Astrocyte of the spinal cord (primary cell): ENCODE results near the gene CPEB4.

ENCODE experiments used
- DNase-seq: peaks from one replicate; pipeline ENCODE4 v3.0.0; 2011; ENCODE audit warnings: low read depth, low spot score
- H3K4me3 ChIP-seq: 2 replicates; pipeline ENCODE4 v1.5.1; 2011; ENCODE audit warnings: low read depth, mild to moderate bottlenecking, low read length, moderate library complexity
- in situ Hi-C: cut with HindIII; loops from 2 replicates; pipeline ENCODE4 v1.10.0; 2017; ENCODE audit warnings: low sequenced_read_pairs
- TF ChIP-seq, protein P1 (sequence below): IDR thresholded peaks from 2 replicates; pipeline ENCODE4 v1.5.1; 2012; ENCODE audit warnings: low read depth, mild to moderate bottlenecking, low read length, inconsistent platforms

Gene CPEB4

DNA sequence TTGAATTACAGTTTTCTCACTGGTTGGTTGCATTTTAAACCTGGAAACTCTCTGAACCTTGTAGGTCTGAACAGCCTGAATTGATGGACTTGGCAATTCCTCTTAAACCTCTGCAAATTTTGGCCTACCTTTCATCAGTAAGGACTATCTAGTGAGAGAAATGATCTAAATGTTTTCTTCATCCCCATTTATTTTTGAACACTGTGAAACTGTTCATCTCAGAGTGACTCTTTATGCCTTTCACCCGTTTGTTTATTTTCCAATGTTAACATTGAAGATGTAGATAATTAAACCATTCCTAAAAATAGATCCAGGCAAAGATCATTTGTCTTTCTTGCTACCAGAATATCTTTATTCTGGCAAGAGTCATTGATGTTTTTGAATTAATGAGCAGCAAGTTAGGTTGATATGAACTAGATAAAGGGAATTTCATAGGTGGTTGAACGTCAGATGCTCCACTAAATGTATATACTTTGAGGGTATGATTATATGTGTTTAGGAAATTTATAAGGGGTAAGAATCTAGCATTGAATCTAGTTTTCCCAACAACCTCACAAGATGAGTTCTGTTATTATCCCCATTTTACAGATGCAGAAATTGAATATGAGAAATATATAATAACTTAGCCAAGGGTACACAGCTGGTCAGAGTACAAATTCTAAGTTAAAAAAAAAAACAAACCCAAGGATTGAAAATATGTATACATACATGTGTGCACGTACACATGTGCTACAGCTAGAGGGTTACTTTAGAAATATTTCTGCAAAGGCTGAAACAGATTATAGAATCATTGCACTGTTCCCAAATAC lies 3.4 kb downstream of the CPEB4 start:
- H3K4me3 ChIP-seq: peak overlapping the region; percentile 93
- DNase-seq: no peak
- in situ Hi-C loops: no loop called here
- TF ChIP-seq, protein P1, sequence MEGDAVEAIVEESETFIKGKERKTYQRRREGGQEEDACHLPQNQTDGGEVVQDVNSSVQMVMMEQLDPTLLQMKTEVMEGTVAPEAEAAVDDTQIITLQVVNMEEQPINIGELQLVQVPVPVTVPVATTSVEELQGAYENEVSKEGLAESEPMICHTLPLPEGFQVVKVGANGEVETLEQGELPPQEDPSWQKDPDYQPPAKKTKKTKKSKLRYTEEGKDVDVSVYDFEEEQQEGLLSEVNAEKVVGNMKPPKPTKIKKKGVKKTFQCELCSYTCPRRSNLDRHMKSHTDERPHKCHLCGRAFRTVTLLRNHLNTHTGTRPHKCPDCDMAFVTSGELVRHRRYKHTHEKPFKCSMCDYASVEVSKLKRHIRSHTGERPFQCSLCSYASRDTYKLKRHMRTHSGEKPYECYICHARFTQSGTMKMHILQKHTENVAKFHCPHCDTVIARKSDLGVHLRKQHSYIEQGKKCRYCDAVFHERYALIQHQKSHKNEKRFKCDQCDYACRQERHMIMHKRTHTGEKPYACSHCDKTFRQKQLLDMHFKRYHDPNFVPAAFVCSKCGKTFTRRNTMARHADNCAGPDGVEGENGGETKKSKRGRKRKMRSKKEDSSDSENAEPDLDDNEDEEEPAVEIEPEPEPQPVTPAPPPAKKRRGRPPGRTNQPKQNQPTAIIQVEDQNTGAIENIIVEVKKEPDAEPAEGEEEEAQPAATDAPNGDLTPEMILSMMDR: no peak

DNA sequence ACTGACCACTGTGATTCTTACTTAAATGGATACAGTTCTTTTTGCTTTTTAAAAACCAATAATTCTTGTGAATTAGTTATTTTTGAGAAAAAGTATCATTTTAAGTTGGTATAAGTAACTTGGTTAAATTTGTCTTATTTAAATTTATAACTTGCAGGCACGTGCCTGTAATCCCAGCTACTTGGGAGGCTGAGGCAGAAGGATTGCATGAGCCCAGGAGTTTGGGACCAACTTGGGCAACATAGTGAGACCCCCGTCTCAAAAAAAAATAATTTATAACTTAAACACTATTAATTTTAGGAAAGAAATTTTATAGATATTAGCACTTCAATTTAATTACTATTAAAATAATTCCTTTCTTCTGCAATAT lies 5.0 kb downstream of the CPEB4 start:
- TF ChIP-seq, protein P1: no peak
- in situ Hi-C loops: no loop called here
- no peak overlapping the region for H3K4me3 ChIP-seq
- DNase-seq: no peak

DNA sequence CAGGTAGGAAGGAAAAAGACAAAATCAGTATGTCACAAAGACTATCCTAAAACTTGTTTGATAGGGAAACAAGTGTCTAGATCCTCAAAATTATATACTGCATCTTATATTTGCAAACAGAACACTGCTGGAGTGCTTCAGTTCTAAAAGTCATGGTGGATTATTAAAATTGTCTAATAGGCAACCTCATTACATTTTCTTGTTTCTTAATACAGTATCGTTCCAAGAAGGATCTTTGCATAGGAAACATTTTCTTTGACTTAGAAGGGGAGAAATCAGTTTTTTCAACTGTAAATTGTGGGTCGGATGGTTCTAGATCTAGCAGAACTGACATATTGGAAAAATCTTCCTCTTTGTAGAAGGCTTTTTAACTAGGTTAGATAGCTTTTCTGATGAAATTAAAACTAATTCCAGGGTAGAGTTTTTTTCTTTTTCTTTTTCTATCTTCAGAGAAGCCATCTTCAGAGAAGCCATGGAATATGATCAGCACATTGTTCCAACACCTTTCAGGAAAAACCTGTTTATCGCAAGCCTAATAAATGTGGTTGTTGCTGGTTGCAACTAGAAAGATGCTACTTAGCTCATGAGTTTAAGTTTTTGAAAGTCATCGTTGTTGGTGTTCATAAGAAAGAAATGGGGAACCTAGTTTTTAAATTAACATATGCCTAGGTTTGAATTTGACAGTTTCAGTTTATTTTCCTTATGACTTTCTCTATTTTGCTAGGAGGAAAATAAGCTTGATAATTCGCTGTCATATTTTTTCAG lies 7.4 kb downstream of the CPEB4 start:
- no peak overlapping the region for H3K4me3 ChIP-seq
- TF ChIP-seq, protein P1: no peak
- in situ Hi-C loops: no loop called here
- DNase-seq: no peak

DNA sequence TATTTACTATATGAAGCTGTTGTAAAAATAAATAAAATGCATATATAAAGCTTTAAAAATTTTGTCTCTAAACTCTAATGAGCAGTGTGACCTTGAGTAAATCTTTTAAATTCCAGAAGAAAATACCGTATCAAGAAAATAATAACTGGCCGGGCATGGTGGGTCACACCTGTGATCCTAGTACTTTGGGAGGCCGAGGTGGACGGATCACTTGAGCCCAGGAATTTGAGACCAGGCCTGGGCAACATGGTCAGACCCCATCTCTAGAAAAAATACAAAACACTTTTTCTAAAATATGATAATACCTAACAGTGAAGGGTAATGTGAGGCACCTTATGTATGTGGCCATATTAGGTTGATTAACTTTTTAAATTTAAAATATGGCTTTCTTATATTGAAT lies 8.5 kb downstream of the CPEB4 start:
- TF ChIP-seq, protein P1: no peak
- in situ Hi-C loops: no loop called here
- no peak for DNase-seq
- no peak overlapping the region for H3K4me3 ChIP-seq

DNA sequence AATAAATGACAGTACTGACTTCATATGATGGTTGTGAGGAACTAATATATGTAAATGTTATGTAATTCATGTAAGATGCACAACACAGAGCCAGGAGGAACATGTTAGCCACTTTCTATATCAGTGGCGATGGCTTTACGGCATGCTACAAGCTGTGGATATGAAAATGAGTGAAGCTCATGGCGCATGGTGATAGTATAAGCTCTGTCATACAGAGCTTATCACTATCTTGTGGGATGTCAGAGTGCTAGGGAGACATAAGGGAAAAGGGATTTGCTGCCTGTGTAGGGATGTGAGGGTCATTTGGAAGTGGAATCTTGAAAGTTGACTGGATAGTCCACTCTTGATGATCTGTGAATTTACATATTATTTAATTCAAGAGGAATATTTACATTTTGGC lies 13.6 kb downstream of the CPEB4 start:
- TF ChIP-seq, protein P1: no peak
- in situ Hi-C loops: no loop called here
- no peak overlapping the region for H3K4me3 ChIP-seq
- DNase-seq: no peak

DNA sequence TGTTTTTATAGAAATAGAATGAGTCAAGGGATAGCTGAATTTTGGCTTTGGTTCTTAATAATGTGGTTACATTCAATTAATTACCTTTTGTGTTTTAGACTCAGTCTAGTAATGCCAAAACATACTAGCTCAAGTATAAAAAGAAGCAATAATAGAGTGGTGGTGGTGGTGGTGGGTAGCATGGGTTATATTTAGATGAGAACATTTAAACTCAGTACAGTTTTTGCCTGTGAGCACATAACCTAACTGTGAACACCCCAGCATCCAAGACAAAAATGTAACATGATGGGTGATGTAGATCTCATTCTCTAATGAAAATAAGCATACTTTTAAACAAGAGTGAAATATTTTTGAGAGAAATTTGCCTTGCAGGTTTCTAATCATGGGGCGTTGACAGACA lies 14.2 kb downstream of the CPEB4 start:
- TF ChIP-seq, protein P1: no peak
- no peak overlapping the region for H3K4me3 ChIP-seq
- in situ Hi-C loops: no loop called here
- DNase-seq: no peak
